T follicular helper cell (primary cell): ENCODE data around the gene SETDB2.

ENCODE experiments used
- DNase-seq: peaks from one replicate; pipeline ENCODE4 v3.0.0-alpha.2; 2020; ENCODE audit warnings: low read depth

Gene SETDB2

DNA sequence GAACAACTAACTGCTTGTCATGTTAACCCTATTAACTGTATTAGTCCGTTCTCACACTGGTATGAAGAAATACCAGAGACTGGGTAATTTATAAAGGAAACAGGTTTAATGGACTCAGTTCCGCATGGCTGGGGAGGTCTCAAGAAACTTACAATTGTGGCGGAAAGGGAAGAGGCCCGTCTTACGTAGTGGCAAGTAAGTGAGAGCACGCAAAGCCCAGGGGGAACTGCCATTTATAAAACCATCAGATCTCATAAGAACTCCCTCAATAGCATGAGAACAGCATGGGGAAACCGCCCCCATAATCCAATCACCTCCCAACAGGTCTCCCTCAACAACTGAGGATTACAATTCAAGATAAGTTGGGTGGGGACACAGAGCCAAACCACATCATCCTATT lies 86.4 kb downstream of the SETDB2 start:
- DNase-seq: no peak

DNA sequence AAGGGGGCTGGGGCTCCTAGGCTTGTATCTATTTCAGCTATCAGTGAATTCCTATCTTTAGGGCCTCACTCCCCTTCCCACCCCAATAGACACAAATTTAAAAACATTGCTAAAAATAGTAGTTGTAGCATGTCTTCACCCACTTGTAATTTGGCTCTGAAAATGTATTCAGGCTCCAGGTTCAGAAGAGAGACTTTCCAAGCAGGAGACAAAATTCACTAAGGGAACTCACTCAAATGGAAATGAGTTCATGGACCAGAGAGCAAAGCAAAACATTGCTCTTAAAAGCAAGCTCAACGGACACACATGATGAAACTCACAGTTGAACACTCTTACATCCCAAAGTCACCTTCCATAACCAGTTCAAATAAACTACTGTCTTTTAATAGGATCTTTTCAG lies 88.5 kb downstream of the SETDB2 start:
- DNase-seq: no peak

GRCh38 chr13:49533011-49533410 lies 88.9 kb downstream of the SETDB2 start:
- DNase-seq: no peak

DNA sequence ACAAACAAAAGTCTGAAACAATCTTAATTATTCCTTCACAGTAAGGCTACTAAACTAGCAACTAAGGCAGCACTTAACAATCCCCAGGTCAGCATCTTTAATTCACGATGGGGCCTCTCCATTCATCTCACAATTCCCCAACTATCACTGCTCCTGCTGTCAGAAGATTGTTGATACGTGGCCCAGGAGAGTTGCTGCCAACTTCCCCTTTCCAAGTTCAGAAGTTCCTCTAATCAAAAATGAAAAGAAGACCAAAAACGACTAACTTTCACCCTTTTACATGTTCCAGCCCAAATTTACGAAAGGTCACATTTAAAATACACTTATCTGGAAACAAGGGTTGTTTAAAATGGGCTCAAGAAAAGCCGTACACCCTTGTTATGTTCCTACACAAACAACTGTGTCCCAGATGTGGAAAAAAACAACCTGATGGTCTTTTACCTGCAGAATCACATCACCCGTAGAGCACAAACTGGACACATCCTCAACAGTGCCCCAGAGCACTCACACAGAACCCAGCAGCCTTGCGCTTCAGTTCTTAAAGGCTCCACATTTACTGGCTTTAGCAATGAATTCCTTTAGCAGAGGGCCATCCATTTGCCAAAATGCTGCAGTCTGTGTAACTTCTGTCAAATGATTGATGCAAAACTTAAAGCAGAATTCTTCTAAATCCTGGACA lies 89.7 kb downstream of the SETDB2 start:
- no peak for DNase-seq

- DNase-seq: no peak
Measured at GRCh38 chr13:49536144-49536873, 92.2 kb downstream of the SETDB2 start.

DNA sequence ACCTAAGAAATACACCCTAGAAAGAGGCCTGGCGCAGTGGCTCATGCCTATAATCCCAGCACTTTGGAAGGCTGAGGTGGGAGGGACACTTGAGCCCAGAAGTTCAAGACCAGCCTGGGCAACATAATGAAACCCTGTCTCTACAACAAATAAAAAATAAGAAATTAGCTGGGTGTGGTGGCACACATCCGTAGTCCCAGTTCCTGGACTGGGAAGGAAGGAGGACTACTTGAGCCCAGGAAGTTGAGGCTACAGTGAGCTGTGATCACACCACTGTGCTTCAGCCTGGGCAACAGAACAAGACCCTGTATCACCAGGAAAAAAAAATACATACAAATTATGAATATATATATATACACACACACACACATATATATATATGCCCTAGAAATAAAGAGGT lies 94.3 kb downstream of the SETDB2 start:
- DNase-seq: no peak

GRCh38 chr13:49539313-49539712 lies 95.2 kb downstream of the SETDB2 start:
- DNase-seq: no peak

GRCh38 chr13:49539746-49540145 lies 95.7 kb downstream of the SETDB2 start:
- DNase-seq: no peak

- DNase-seq: no peak
Measured at GRCh38 chr13:49540552-49540951, 96.5 kb downstream of the SETDB2 start.

DNA sequence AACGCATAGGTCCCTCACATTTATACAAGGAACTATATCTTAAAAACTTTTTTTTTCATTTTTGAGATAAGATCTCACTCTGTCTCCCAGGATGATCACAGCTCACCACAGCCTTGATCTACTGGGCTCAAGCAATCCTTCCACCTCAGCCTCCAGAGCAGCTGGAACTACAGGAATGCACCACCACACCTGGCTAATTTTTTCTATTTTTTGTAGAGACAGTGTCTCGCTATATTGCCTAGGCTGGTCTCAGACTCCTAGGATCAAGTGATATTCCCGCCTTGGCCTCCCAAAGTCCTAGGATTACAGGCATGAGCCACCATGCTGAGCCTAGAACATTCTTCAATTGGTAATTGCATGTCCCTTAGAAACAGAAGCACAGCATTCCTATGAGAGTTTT lies 99.6 kb downstream of the SETDB2 start:
- DNase-seq: no peak
